ENCODE results near the gene PRSS56.

Gene PRSS56

GRCh38 chr2:232483311-232483922, 36.8 kb upstream of the PRSS56 start:
- no peak for DNase-seq (ENCODE audit: low read depth, low spot score)
- CTCF ChIA-PET: interaction anchor here (1.2 kb wide), 1 partner anchor 42 kb away, joined by 3 read pairs; no protein-coding TSS in a partner anchor

GRCh38 chr2:232483923-232484627, 36.1 kb upstream of the PRSS56 start:
- CTCF ChIA-PET: no interaction called here

More at GRCh38 chr2:232483311-232483922, 36.8 kb upstream of the PRSS56 start:
- POLR2A ChIA-PET: no interaction called here
- TF ChIP-seq CTCF (IDR thresholded peaks at IDR 0.05; ENCODE audit: insufficient read depth, low read length, missing control alignments): no peak
- H3K4me3 ChIP-seq (ENCODE audit: low read depth, low read length): no peak overlapping the region

GRCh38 chr2:232484628-232485347, 35.4 kb upstream of the PRSS56 start:
- ChIA-PET POLR2A (no interaction called here), CTCF (interaction anchor here (0.8 kb wide), 1 partner anchor 10 kb away, joined by 3 read pairs; no protein-coding TSS in a partner anchor)
- TF ChIP-seq CTCF (IDR thresholded peaks at IDR 0.05; ENCODE audit: insufficient read depth, low read length, missing control alignments): no peak
- H3K4me3 ChIP-seq (ENCODE audit: low read depth, low read length): no peak overlapping the region
- no peak for DNase-seq (ENCODE audit: low read depth, low spot score)

More at GRCh38 chr2:232483923-232484627, 36.1 kb upstream of the PRSS56 start:
- no peak for TF ChIP-seq CTCF (IDR thresholded peaks at IDR 0.05; ENCODE audit: insufficient read depth, low read length, missing control alignments)
- POLR2A ChIA-PET: no interaction called here
- no peak for DNase-seq (ENCODE audit: low read depth, low spot score)
- H3K4me3 ChIP-seq (ENCODE audit: low read depth, low read length): no peak overlapping the region

- H3K4me3 ChIP-seq (ENCODE audit: low read depth, low read length): no peak overlapping the region
- no peak for TF ChIP-seq CTCF (IDR thresholded peaks at IDR 0.05; ENCODE audit: insufficient read depth, low read length, missing control alignments)
- ChIA-PET POLR2A (no interaction called here), CTCF (interaction anchor here (0.8 kb wide), 1 partner anchor 11 kb away, joined by 3 read pairs; no protein-coding TSS in a partner anchor)
- DNase-seq (ENCODE audit: low read depth, low spot score): no peak
These were observed 34.8 kb upstream of the PRSS56 start for GRCh38 chr2:232485348-232485756.

- no peak for DNase-seq (ENCODE audit: low read depth, low spot score)
- POLR2A ChIA-PET: no interaction called here
- CTCF ChIA-PET: no interaction called here
- no peak overlapping the region for H3K4me3 ChIP-seq (ENCODE audit: low read depth, low read length)
- TF ChIP-seq CTCF (IDR thresholded peaks at IDR 0.05; ENCODE audit: insufficient read depth, low read length, missing control alignments): no peak
These were observed 34.2 kb upstream of the PRSS56 start for GRCh38 chr2:232485757-232486557.
